Endothelial cell of umbilical vein (primary cell): Measurements from ENCODE around the gene TMEM184B. TPM values are rescaled to one million over a fixed set of nuclear protein-coding genes. Genes with fewer than 3 reads are reported as not detected.

Experiments used
- BruUV-seq: library from RNA; stranded (reverse); fragments of 400-500 nt; replicated peaks from 2 replicates; lab custom pipeline; 2021; lab: Mats Ljungman, UMichigan
- CTCF ChIA-PET: fragments of 300-600, 350-600 bp; sonication (Branson Sonifier 250); formaldehyde crosslinking; loops from one replicate; lab custom pipeline; 2021; ENCODE audit warnings: antibody characterized with exemption, inconsistent platforms; lab: Charles Lee
- POLR2A ChIA-PET: fragments of 300-600, 350-600 bp; sonication (Branson Sonifier 250); formaldehyde crosslinking; loops from one replicate; lab custom pipeline; 2021; ENCODE audit warnings: antibody characterized with exemption, inconsistent platforms; lab: Charles Lee
- DNase-seq: peaks from one replicate; pipeline ENCODE4 v3.0.0-alpha.2; 2011; ENCODE audit warnings: low read depth, low spot score
- FAIRE-seq: peaks from 2 replicates; lab custom pipeline; 2011; peaks lifted over from hg19 to GRCh38; lab: Jason Lieb, UNC
- H2AFZ ChIP-seq: 2 replicates; pipeline ENCODE4 v1.6.0; 2012; ENCODE audit warnings: low read depth, low read length, control low read depth, inconsistent platforms
- H3K27ac ChIP-seq: 2 replicates; pipeline ENCODE4 v1.5.1; 2011; ENCODE audit warnings: low read depth, mild to moderate bottlenecking, control low read depth, low read length, moderate library complexity; ENCODE audit not compliant: insufficient read depth
- H3K27me3 ChIP-seq, 2 experiments: 2 replicates each; pipeline versions ENCODE4 v1.6.0 to v1.6.1; 2011; ENCODE audit warnings: low read length in 2 of 2, mixed read lengths in 1 of 2; ENCODE audit not compliant: control insufficient read depth in 2 of 2, insufficient read depth in 2 of 2
- H3K36me3 ChIP-seq, 2 experiments: 2 replicates in 1 of 2; 3 replicates in 1 of 2; pipeline ENCODE4 v1.5.1; 2011; ENCODE audit warnings: low read length in 2 of 2, mild to moderate bottlenecking in 1 of 2, moderate library complexity in 1 of 2; ENCODE audit not compliant: control insufficient read depth in 2 of 2, insufficient read depth in 2 of 2; ENCODE audit errors: extremely low read depth in 1 of 2
- H3K4me1 ChIP-seq: 3 replicates; pipeline ENCODE4 v1.5.1; 2011; ENCODE audit warnings: mild to moderate bottlenecking, low read length; ENCODE audit not compliant: control insufficient read depth, insufficient read depth; ENCODE audit errors: extremely low read depth
- H3K4me2 ChIP-seq: 2 replicates; pipeline ENCODE4 v1.6.1; 2011; ENCODE audit warnings: low read length, control low read depth, mixed read lengths; ENCODE audit not compliant: insufficient read depth
- H3K4me3 ChIP-seq, 3 experiments: fragments of 200-600 bp in 1 of 3; sonication (generic), shearing (Covaris generic) in 1 of 3; replicated peaks in 1 of 3; 2 replicates each; pipeline ENCODE4 v1.5.1; 2011 to 2016; ENCODE audit warnings: control low read depth in 3 of 3, low read length in 3 of 3, mild to moderate bottlenecking in 2 of 3, inconsistent platforms in 1 of 3, low read depth in 1 of 3, moderate library complexity in 1 of 3; ENCODE audit not compliant: insufficient read depth in 1 of 3
- H3K79me2 ChIP-seq: 2 replicates; pipeline ENCODE4 v1.6.0; 2012; ENCODE audit warnings: low read length, inconsistent platforms; ENCODE audit not compliant: control insufficient read depth, insufficient read depth
- H3K9ac ChIP-seq: replicated peaks from 2 replicates; pipeline ENCODE3; 2011; ENCODE audit warnings: low read length, control low read depth; ENCODE audit not compliant: insufficient read depth; ENCODE audit errors: extremely low read depth
- H3K9me1 ChIP-seq: replicated peaks from 3 replicates; pipeline ENCODE4 v1.6.0; 2011; ENCODE audit warnings: mild to moderate bottlenecking, low read length; ENCODE audit not compliant: control insufficient read depth, insufficient read depth; ENCODE audit errors: extremely low read depth
- H3K9me3 ChIP-seq: replicated peaks from 2 replicates; pipeline ENCODE4 v1.5.1; 2012; ENCODE audit warnings: low read length, inconsistent platforms; ENCODE audit not compliant: control insufficient read depth, insufficient read depth
- H4K20me1 ChIP-seq: replicated peaks from 2 replicates; pipeline ENCODE3; 2011; ENCODE audit warnings: mild to moderate bottlenecking, low read length; ENCODE audit not compliant: control insufficient read depth, insufficient read depth; ENCODE audit errors: extremely low read depth
- CTCF ChIP-seq, 2 donors: IDR thresholded peaks; 1 replicate in 1 of 2; 2 replicates in 1 of 2; pipeline ENCODE4 v1.5.1; 2011; ENCODE audit warnings: low read length in 2 of 2, mild to moderate bottlenecking in 2 of 2, moderate library complexity in 2 of 2, control low read depth in 1 of 2, inconsistent platforms in 1 of 2, low read depth in 1 of 2; ENCODE audit not compliant: insufficient read depth in 1 of 2; ENCODE audit errors: extremely low read depth in 1 of 2
- EZH2 ChIP-seq: IDR thresholded peaks from 2 replicates; pipeline ENCODE4 v1.6.1; 2012; ENCODE audit warnings: borderline replicate concordance, low read depth, mild to moderate bottlenecking, moderate library complexity, low read length, inconsistent platforms; ENCODE audit not compliant: severe bottlenecking
- FOS ChIP-seq: IDR thresholded peaks from 2 replicates; pipeline ENCODE4 v1.6.1; 2011; ENCODE audit warnings: mild to moderate bottlenecking, low read length, moderate library complexity, borderline replicate concordance; ENCODE audit not compliant: insufficient read depth
- GATA2 ChIP-seq: IDR thresholded peaks from 2 replicates; pipeline ENCODE4 v1.7.0; 2011; ENCODE audit warnings: low read depth, mild to moderate bottlenecking, moderate library complexity, mixed read lengths, low read length; ENCODE audit not compliant: insufficient read length, insufficient read depth
- JUN ChIP-seq: IDR thresholded peaks from 2 replicates; pipeline ENCODE4 v1.6.1; 2011; ENCODE audit warnings: borderline replicate concordance, low read depth; ENCODE audit not compliant: insufficient read length, insufficient read depth
- MAX ChIP-seq: IDR thresholded peaks from 2 replicates; pipeline ENCODE4 v1.6.1; 2011; ENCODE audit not compliant: insufficient read depth, insufficient read length
- MYC ChIP-seq: IDR thresholded peaks from one replicate; pipeline ENCODE4 v1.6.1; 2011; ENCODE audit warnings: mild to moderate bottlenecking, low read depth, low read length
- POLR2A ChIP-seq: IDR thresholded peaks from 2 replicates; pipeline ENCODE4 v1.6.1; 2012; ENCODE audit warnings: low read depth, mild to moderate bottlenecking, control low read depth, low read length
- POLR2AphosphoS5 ChIP-seq: IDR thresholded peaks from 2 replicates; pipeline ENCODE4 v1.6.1; 2012; ENCODE audit warnings: low read depth, mild to moderate bottlenecking, control low read depth, low read length, moderate library complexity; ENCODE audit not compliant: insufficient read depth
- dilution Hi-C: fragments of 300-500 bp; cut with MboI; formaldehyde crosslinking; loops from one replicate; pipeline ENCODE4 v1.15.0; 2019; ENCODE audit warnings: low sequenced_read_pairs; ENCODE audit not compliant: extremely low pct_ligation_motif_present
- intact Hi-C: fragments of 100-400 bp; cut with micrococcal nuclease; formaldehyde crosslinking; loops from one replicate; pipeline ENCODE4 v1.10.0; 2022
- polyA plus RNA-seq, 4 experiments: library from polyadenylated mRNA; depleted of rRNA in 3 of 4; stranded (reverse) in 3 of 4; unstranded in 1 of 4; fragments of >200 nt; gene quantifications; 2 replicates each; pipeline versions ENCODE4 v1.2.1 to v1.2.3, GENCODE V29; 2011 to 2012; ENCODE audit warnings: missing spikeins in 1 of 4
- total RNA-seq: library from RNA; stranded (reverse); gene quantifications from 2 replicates; pipeline ENCODE4 v1.2.3, GENCODE V29; 2021

The TMEM184B gene
- total and polyA plus RNA-seq, 2 donors (not counting 3 experiments of a cell fraction or from before 2014, with no cell fraction given) = 72.5 to 96.6 TPM

GRCh38 chr22:38211556-38211955 is 61.3 kb downstream of the TMEM184B start:
- ChIA-PET POLR2A (no interaction called here), CTCF (interaction anchor here (1.7 to 2.3 kb wide), 3 partner anchors 97 to 159 kb away, joined by 6 to 16 read pairs (median 7); no protein-coding TSS in a partner anchor)
- FAIRE-seq (no peak), DNase-seq (no peak)
- Histone ChIP-seq H3K9me3 (no peaks in the 10 kb centered on the region), H3K27me3 (no peaks in the 10 kb centered on the region), H3K79me2 (peaks cover 74% of the 10 kb centered on the region), H3K4me1 (peaks cover 9% of the 10 kb centered on the region), H3K9ac (no peak overlapping the region), H3K36me3 (peaks cover 19 to 21% of the 10 kb centered on the region in 2 experiments), H3K4me2 (no peak overlapping the region), H4K20me1 (no peaks in the 10 kb centered on the region), H3K4me3 (no peak overlapping the region), H3K9me1 (no peaks in the 10 kb centered on the region), H2AFZ (no peak overlapping the region), H3K27ac (no peak overlapping the region)
- no TSS peak for BruUV-seq
- dilution Hi-C loops (no loop called here), intact Hi-C loops (no loop called here)
- TF ChIP-seq FOS (no peak), GATA2 (no peak), CTCF (IDR thresholded peaks at IDR 0.05; ENCODE audit: extremely low read depth in 1 of 2, insufficient read depth in 1 of 2, low read depth in 1 of 2, low read length in 2 of 2) (no peak), POLR2AphosphoS5 (no peak), MYC (no peak), EZH2 (no peak), JUN (no peak), POLR2A (no peak), MAX (no peak)
